ENCODE results near the gene PLPPR2.
"Not testable (repeated sequence)": the region's sequence is repeated elsewhere in the genome, so short reads cannot be mapped to it uniquely, and the experiment has no call there.

DNA sequence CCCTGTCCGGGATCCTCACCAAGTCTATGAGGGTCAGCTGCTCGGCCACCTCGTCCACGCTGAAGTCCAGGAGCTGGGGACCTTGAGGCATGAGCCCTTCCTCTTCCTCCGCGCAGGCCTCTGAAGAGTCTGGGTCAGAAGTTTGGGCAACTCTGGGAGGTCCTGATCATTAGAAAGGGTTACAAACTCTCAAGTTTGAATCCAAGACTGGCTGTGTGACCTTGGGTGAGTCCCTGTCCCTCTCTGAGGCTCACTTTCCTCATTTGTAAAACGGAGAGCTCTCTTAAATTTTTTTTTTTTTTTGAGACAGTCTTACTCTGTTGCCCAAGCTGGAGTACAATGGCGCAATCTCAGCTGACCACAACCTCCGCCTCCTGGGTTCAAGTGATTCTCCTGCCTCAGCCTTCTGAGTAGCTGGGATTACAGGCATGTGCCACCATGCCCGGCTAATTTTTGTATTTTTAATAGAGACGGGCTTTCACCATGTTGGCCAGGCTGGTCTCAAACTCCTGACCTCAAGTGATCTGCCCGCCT, 51.5 kb downstream of the PLPPR2 start:
- TF ChIP-seq, protein P1, sequence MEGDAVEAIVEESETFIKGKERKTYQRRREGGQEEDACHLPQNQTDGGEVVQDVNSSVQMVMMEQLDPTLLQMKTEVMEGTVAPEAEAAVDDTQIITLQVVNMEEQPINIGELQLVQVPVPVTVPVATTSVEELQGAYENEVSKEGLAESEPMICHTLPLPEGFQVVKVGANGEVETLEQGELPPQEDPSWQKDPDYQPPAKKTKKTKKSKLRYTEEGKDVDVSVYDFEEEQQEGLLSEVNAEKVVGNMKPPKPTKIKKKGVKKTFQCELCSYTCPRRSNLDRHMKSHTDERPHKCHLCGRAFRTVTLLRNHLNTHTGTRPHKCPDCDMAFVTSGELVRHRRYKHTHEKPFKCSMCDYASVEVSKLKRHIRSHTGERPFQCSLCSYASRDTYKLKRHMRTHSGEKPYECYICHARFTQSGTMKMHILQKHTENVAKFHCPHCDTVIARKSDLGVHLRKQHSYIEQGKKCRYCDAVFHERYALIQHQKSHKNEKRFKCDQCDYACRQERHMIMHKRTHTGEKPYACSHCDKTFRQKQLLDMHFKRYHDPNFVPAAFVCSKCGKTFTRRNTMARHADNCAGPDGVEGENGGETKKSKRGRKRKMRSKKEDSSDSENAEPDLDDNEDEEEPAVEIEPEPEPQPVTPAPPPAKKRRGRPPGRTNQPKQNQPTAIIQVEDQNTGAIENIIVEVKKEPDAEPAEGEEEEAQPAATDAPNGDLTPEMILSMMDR (IDR thresholded peaks at IDR 0.05 in 8 of 11, conservative IDR thresholded peaks at IDR 0.05 in 3 of 11): not testable (repeated sequence)
- TF ChIP-seq POLR2A (IDR thresholded peaks at IDR 0.05): not testable (repeated sequence)
